K562 treated with DMSO at 1 percent for 48 hours (cell line): ENCODE results near the gene PNKD. TPM values are rescaled to one million over a fixed set of nuclear protein-coding genes. Genes with fewer than 3 reads are reported as not detected.

ENCODE experiments used
- total RNA-seq: library from RNA; unstranded; fragments of 300-600 nt; gene quantifications from 2 replicates; pipeline ENCODE4 v1.2.3, GENCODE V29; 2022; ENCODE audit warnings: low replicate concordance; ENCODE audit errors: extremely low read depth

Gene PNKD, protein sequence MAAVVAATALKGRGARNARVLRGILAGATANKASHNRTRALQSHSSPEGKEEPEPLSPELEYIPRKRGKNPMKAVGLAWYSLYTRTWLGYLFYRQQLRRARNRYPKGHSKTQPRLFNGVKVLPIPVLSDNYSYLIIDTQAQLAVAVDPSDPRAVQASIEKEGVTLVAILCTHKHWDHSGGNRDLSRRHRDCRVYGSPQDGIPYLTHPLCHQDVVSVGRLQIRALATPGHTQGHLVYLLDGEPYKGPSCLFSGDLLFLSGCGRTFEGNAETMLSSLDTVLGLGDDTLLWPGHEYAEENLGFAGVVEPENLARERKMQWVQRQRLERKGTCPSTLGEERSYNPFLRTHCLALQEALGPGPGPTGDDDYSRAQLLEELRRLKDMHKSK
- total RNA-seq: not detected in 2 replicates

DNA sequence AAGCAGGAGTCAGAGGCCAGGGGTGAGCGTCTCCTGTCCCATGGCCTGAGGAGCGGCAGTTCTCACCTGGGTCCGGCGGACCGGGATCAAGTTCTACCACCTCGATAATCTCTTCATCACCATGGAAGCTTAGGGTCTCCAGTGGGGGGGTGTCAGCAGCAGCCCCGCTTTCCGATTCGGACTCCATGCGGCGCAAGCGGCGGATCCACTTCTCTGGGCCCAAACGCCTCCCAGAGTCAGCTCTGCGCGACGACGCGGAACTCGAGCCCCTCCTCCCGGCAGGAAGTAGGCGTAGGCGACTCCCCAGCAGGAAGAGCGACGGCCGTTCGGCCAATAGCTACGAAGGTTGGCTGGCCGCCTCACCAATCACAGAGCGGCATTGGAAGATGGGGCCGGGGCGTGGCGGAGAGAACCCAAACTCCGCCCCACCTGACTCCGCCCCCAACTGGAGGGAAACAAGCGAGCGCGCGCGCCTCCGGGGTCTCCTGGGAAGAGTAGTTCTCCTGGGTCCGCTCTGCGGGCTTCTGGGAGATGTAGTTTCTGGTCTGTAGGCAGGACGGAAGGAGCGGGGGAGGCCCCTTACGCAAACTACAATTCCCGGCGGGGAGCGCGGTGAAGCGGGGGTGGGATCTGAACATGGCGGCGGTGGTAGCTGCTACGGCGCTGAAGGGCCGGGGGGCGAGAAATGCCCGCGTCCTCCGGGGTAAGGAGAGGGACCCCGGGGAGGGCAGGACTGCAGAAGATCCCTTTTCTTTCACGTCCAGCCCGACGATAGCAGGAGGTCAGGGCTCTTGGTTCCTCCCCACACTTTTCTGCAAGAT, at the start of gene PNKD, which contains the start of gene AAMP:
Gene PNKD, plus strand, starts transcription at position 620 of the 821 bp plus-strand sequence. Its CDS starts 17 bp downstream, at position 637.
Gene AAMP, minus strand, starts transcription at position 238 of the 821 bp plus-strand sequence. Its CDS starts 51 bp downstream, at position 187.

DNA sequence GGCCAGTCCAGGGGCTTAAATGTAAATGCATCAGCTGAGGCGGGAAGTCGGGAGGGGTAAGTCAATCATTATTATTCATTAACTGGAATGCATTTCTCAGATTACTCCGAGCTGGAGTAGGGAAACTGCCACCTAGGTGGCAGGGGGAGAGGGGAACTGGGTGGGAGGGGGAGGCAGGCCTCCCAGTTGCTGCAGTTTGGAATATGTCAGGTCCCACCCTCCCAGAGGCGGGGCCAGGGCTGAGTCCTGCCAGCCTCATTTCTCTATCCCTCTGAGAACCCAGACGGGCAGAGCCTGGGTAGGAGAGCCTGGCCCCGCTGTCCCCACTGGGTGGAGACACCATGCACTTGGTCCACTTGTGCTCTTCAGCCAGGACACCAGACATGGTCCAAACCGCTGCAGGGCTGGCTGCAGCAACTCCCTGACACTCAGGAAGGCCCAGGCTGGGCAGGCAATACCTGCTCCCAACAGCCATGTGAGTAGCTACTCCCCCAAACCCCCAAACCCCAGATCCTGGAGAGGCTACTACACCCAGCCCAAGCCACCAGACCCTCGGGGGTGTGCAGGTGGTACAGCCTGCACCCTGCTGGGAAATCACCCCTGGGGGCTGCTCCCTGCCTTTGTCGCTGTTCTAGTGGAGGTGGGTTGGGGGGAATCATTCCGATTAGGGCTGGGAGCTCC, 9.4 kb upstream of the PNKD start, which contains the start of gene GPBAR1:
Gene GPBAR1, plus strand, starts transcription at position 274 of the 681 bp plus-strand sequence. CDS start 1,710 bp downstream, outside the sequence.

DNA sequence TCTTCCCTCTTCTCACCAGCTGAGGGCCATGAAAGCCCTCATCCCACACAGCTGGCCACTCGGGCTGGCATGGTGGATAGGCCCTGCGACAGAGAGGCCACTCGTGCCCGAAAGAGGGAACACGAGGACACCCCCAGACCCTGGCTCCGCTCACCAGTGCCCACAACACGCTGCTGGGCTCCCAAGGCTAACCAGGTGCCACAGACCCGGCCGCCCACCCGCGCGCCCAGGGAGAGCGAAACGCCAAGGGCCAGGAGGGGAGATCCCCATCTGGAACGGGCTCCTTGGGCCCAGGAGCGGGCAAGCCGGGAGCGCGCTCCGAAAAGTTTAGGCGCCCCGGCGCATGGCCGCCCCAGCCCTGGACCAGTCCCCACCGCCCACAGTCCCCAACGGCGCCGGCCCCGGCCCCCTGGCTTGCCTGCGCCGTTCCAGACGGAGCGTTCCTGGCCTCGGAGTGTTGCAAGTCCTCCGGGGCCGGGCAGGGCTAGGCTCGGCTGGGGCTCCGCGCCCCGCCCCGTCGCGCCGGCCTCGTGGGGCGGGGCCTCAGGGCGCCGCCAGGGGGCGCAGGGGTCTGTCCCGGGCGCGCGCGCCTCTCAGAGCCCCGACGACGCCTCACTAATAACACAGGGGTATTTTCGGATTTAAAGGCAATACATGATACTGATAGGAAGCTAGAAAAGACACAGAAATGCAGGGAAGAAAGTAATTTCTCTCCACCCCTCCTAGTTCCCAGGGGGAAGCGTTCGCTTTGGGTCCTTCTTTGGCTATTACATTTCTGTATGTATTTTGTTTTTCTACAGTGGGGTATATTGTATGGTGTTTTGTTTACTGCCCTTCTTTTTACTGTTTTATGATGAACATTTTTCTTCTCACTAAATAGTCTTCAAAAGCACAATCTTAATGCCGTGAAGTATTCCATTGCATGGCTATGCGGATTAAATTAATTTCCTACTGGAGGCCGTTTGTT, 22.0 kb downstream of the PNKD start, which contains the start of gene TMBIM1:
Gene TMBIM1, minus strand, starts transcription at position 456 of the 967 bp plus-strand sequence. CDS start 10,362 bp downstream, outside the sequence.

DNA sequence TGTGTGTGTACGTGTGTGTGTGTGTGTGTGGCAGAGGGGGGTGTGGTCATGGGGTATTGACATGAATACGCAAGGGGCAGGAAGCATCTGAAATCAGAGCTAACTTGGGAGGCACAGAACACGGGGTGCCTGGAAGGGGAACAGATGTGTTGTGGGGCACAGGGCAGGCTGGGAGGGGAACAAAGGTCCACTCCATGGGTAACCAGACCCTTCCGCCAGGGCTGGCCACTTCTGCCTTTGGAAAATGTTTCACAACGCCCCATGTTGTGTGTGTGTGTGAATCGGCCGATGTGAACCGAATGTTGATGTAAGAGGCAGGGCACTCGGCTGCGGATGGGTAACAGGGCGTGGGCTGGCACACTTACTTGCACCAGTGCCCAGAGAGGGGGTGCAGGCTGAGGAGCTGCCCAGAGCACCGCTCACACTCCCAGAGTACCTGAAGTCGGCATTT, 111.6 kb downstream of the PNKD start, which contains the start of gene SLC11A1:
Gene SLC11A1, plus strand, starts transcription at position 358 of the 451 bp plus-strand sequence. CDS start 96 bp downstream, outside the sequence.

Other genes starting within 250 kb of the PNKD start
- gene RUFY4, start 201.3 kb upstream of the PNKD start, total RNA-seq: not detected in 2 replicates
- not detected in 2 replicates for gene CXCR2, start 144.5 kb upstream of the PNKD start, total RNA-seq
- not detected in 2 replicates for gene CXCR1, start 103.6 kb upstream of the PNKD start, total RNA-seq
- not detected in 2 replicates for gene ARPC2, start 53.3 kb upstream of the PNKD start, total RNA-seq
- gene GPBAR1, start 9.5 kb upstream of the PNKD start, total RNA-seq: not detected in 2 replicates
- not detected in 2 replicates for gene AAMP, start 382 bp upstream of the PNKD start, total RNA-seq
- gene TMBIM1, start 22.0 kb downstream of the PNKD start, total RNA-seq: not detected in 2 replicates
- not detected in 2 replicates for gene CATIP, start 86.3 kb downstream of the PNKD start, total RNA-seq
- not detected in 2 replicates for gene SLC11A1, start 111.8 kb downstream of the PNKD start, total RNA-seq
- gene CTDSP1, start 129.3 kb downstream of the PNKD start, total RNA-seq: not detected in 2 replicates
- not detected in 2 replicates for gene VIL1, start 148.6 kb downstream of the PNKD start, total RNA-seq